CD14-positive monocyte (primary cell): ENCODE data around the gene CBX4. TPM values are rescaled to one million over a fixed set of nuclear protein-coding genes. Genes with fewer than 3 reads are reported as not detected.

ENCODE experiments used
- DNase-seq, 3 donors: peaks; one replicate each; pipeline ENCODE4 v3.0.0-alpha.2; 2011 to 2022
- H2AFZ ChIP-seq: 2 replicates; pipeline ENCODE4 v1.6.0; 2012; ENCODE audit warnings: mild to moderate bottlenecking, low read depth, low read length, inconsistent platforms; ENCODE audit not compliant: insufficient read depth, poor library complexity, severe bottlenecking
- H3K27ac ChIP-seq, 2 donors: 1 replicate in 1 of 2; 2 replicates in 1 of 2; pipeline ENCODE4 v1.5.1; 2012 to 2013; ENCODE audit warnings: low read length in 2 of 2, control low read depth in 1 of 2, inconsistent platforms in 1 of 2, low read depth in 1 of 2, mild to moderate bottlenecking in 1 of 2
- H3K27me3 ChIP-seq, 2 donors: one replicate each; pipeline versions ENCODE4 v1.6.0 to v1.6.1; 2011 to 2013; ENCODE audit warnings: low read length in 2 of 2; ENCODE audit not compliant: control insufficient read depth in 2 of 2, insufficient read depth in 2 of 2
- H3K36me3 ChIP-seq, 2 donors: replicated peaks in 1 of 2; 1 replicate in 1 of 2; 2 replicates in 1 of 2; pipeline versions ENCODE4 v1.5.1 to v1.6.1; 2012 to 2013; ENCODE audit warnings: low read length in 2 of 2, control low read depth in 1 of 2, inconsistent platforms in 1 of 2, mild to moderate bottlenecking in 1 of 2; ENCODE audit not compliant: insufficient read depth in 2 of 2, control insufficient read depth in 1 of 2
- H3K4me1 ChIP-seq, 2 donors: 1 replicate in 1 of 2; 2 replicates in 1 of 2; pipeline versions ENCODE4 v1.5.1 to v1.6.1; 2012 to 2013; ENCODE audit warnings: low read length in 2 of 2, control low read depth in 1 of 2, inconsistent platforms in 1 of 2, mild to moderate bottlenecking in 1 of 2, moderate library complexity in 1 of 2; ENCODE audit not compliant: insufficient read depth in 2 of 2, control insufficient read depth in 1 of 2
- H3K4me2 ChIP-seq: replicated peaks from 2 replicates; pipeline ENCODE3; 2012; ENCODE audit warnings: low read length, moderate library complexity, mild to moderate bottlenecking; ENCODE audit not compliant: poor library complexity, severe bottlenecking; ENCODE audit errors: extremely low read depth
- H3K4me3 ChIP-seq, 3 experiments: fragments of 200-600 bp in 1 of 3; sonication (generic) in 1 of 3; replicated peaks in 1 of 3; 1 replicate in 2 of 3; 2 replicates in 1 of 3; pipeline ENCODE4 v1.5.1; 2011 to 2013; ENCODE audit warnings: low read length in 3 of 3, mild to moderate bottlenecking in 3 of 3, control low read depth in 2 of 3, low read depth in 2 of 3, inconsistent platforms in 1 of 3, moderate library complexity in 1 of 3
- H3K79me2 ChIP-seq: 2 replicates; pipeline ENCODE4 v1.6.0; 2012; ENCODE audit warnings: mild to moderate bottlenecking, control low read depth, inconsistent platforms, low read length, moderate library complexity; ENCODE audit not compliant: insufficient read depth
- H3K9ac ChIP-seq: 2 replicates; pipeline ENCODE4 v1.6.0; 2017; ENCODE audit warnings: low read length, mild to moderate bottlenecking; ENCODE audit not compliant: insufficient read depth, poor library complexity, severe bottlenecking
- H3K9me3 ChIP-seq, 2 donors: replicated peaks in 1 of 2; 1 replicate in 1 of 2; 2 replicates in 1 of 2; pipeline versions ENCODE4 v1.5.1 to v1.6.1; 2012 to 2013; ENCODE audit warnings: low read length in 2 of 2, control low read depth in 1 of 2; ENCODE audit not compliant: control insufficient read depth in 1 of 2, insufficient read depth in 1 of 2
- H4K20me1 ChIP-seq: 2 replicates; pipeline ENCODE4 v1.6.0; 2012; ENCODE audit warnings: mild to moderate bottlenecking, low read length, control low read depth, moderate library complexity; ENCODE audit not compliant: insufficient read depth
- H3K27ac Mint-ChIP-seq, 7 donors: one replicate each; pipeline ENCODE4 v1.8.0; 2020; ENCODE audit warnings: mild to moderate bottlenecking in 7 of 7, mixed read lengths in 7 of 7, moderate library complexity in 6 of 7, inconsistent platforms in 2 of 7
- H3K27me3 Mint-ChIP-seq, 3 donors: one replicate each; pipeline ENCODE4 v1.8.0; 2021 to 2022; ENCODE audit warnings: low read depth in 3 of 3, mild to moderate bottlenecking in 3 of 3, mixed read lengths in 3 of 3, moderate library complexity in 3 of 3, inconsistent platforms in 1 of 3
- H3K36me3 Mint-ChIP-seq, 2 donors: one replicate each; pipeline ENCODE4 v1.8.0; 2020; ENCODE audit warnings: mixed read lengths in 2 of 2, inconsistent platforms in 1 of 2, mild to moderate bottlenecking in 1 of 2
- H3K4me1 Mint-ChIP-seq: one replicate; pipeline ENCODE4 v1.8.0; 2020; ENCODE audit warnings: mild to moderate bottlenecking, mixed read lengths
- H3K4me3 Mint-ChIP-seq, 2 donors: one replicate each; pipeline ENCODE4 v1.8.0; 2020; ENCODE audit warnings: mild to moderate bottlenecking in 2 of 2, mixed read lengths in 2 of 2, moderate library complexity in 1 of 2
- H3K9me3 Mint-ChIP-seq, 7 donors: one replicate each; pipeline ENCODE4 v1.8.0; 2020 to 2022; ENCODE audit warnings: mixed read lengths in 7 of 7, mild to moderate bottlenecking in 6 of 7, moderate library complexity in 6 of 7, inconsistent platforms in 2 of 7
- CTCF ChIP-seq: fragments of 200-600 bp; IDR thresholded peaks from one replicate; pipeline ENCODE4 v1.8.0; 2022; ENCODE audit warnings: antibody characterized with exemption, mild to moderate bottlenecking
- WGBS: methylation state at CpG from one replicate; pipeline ENCODE4 v1.1.5; 2013; ENCODE audit warnings: missing lambda C conversion rate; ENCODE audit not compliant: insufficient coverage; 5-methylcytosine and 5-hydroxymethylcytosine counted together
- intact Hi-C, 2 donors: fragments of 100-400 bp; cut with micrococcal nuclease; formaldehyde crosslinking; loops; one replicate each; pipeline versions ENCODE4 v1.15.0 to v1.15.1; 2023
- polyA plus RNA-seq, 3 donors: library from polyadenylated mRNA; depleted of rRNA in 1 of 3; unstranded in 2 of 3; stranded (reverse) in 1 of 3; fragments of 300-500 nt in 2 of 3; fragments of >200 nt in 1 of 3; fragmentation: Illumina TruSeq in 2 of 3; gene quantifications; 1 replicate in 2 of 3; 2 replicates in 1 of 3; pipeline ENCODE4 v1.2.3, GENCODE V29; 2012 to 2021

Gene CBX4
- polyA plus RNA-seq, 3 donors = 1.4 to 82.8 (median 3.6) TPM

- no peaks in the 10 kb centered on the region for H3K36me3 Mint-ChIP-seq
Measured at GRCh38 chr17:79864617-79865250, 25.5 kb upstream of the CBX4 start.

DNA sequence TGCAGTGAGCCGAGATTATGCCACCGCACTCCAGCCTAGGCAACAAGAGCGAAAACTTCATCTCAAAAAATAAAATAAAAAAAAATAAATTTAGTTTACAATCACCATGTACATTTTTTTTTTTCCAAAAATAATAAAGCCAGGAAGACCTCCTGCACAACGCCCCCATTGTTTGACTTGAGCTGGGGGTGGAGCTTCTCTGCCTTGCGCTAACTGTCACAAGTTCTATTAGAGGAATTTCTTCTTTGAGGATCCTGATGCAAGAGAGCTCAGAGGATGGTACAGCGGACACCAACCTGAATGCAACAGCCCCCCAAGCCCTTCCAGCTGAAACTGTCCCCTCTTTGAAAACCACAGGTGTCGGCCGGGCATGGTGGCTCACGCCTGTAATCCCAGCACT lies 24.9 kb upstream of the CBX4 start:
- Mint-ChIP-seq H3K27ac (no peak overlapping the region), H3K9me3 (no peaks in the 10 kb centered on the region), H3K36me3 (no peaks in the 10 kb centered on the region), H3K4me1 (peaks cover 1% of the 10 kb centered on the region), H3K4me3 (no peak overlapping the region), H3K27me3 (peaks cover 20 to 45% (median 30%) of the 10 kb centered on the region in 3 donors)
- Histone ChIP-seq H3K4me3 (no peak overlapping the region), H3K9ac (no peak overlapping the region), H3K27me3 (peaks cover 0 to 2% of the 10 kb centered on the region in 2 donors), H3K9me3 (no peaks in the 10 kb centered on the region), H3K27ac (no peak overlapping the region), H3K4me2 (no peak overlapping the region), H3K36me3 (no peaks in the 10 kb centered on the region), H2AFZ (no peak overlapping the region), H3K79me2 (no peaks in the 10 kb centered on the region), H3K4me1 (no peaks in the 10 kb centered on the region), H4K20me1 (no peaks in the 10 kb centered on the region)
- DNase-seq = no peak
- no peak for TF ChIP-seq CTCF
- intact Hi-C loops = no loop called here
- 86% methylated on average over 5 of the region's 9 CpGs for WGBS

More at GRCh38 chr17:79864617-79865250, 25.5 kb upstream of the CBX4 start:
- no peaks in the 10 kb centered on the region for H3K79me2 ChIP-seq
- H2AFZ ChIP-seq = no peak overlapping the region
- H3K27me3 ChIP-seq = peaks cover 0 to 2% of the 10 kb centered on the region in 2 donors
- Mint-ChIP-seq H3K4me1 (peaks cover 1% of the 10 kb centered on the region), H3K9me3 (no peaks in the 10 kb centered on the region), H3K27ac (peak overlapping the region in 1 of 7 donors; percentile 6), H3K4me3 (peak overlapping the region in 1 of 2 donors; percentile 9), H3K27me3 (peaks cover 20 to 48% (median 32%) of the 10 kb centered on the region in 3 donors)
- 86% methylated on average over 11 of the region's 20 CpGs for WGBS
- H3K4me2 ChIP-seq = no peak overlapping the region
- DNase-seq = no peak
- no peaks in the 10 kb centered on the region for H3K4me1 ChIP-seq
- H3K27ac ChIP-seq = no peak overlapping the region
- intact Hi-C loops = no loop called here
- no peak overlapping the region for H3K9ac ChIP-seq
- TF ChIP-seq CTCF = no peak
- H3K36me3 ChIP-seq = no peaks in the 10 kb centered on the region
- no peaks in the 10 kb centered on the region for H3K9me3 ChIP-seq
- no peak overlapping the region for H3K4me3 ChIP-seq
- H4K20me1 ChIP-seq = no peaks in the 10 kb centered on the region
